GM18526 (cell line): Measurements from ENCODE around the gene TM7SF3.

Experiments used
- POLR2A ChIP-seq: IDR thresholded peaks from 3 replicates; pipeline ENCODE4 v1.6.1; 2011; ENCODE audit not compliant: insufficient read length; ENCODE audit errors: extremely low read depth

The TM7SF3 gene

DNA sequence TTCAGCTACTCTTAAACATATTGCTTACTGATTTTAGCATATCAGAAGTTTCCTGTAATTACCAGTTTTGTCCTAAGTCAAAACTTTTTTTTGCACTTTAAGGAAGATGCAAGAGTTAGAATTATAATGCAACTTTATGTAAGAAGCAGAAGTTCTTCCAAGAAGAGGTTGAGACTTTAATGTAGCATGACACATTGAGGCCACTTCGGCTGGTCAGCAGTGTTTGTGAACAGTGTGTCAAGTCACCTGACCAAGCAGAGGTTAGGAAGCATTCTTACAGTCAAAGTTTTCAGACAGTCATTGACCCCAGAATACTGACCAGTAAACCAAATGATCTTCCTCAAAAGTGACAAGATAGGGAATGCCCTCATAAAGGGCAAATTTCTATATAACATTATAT, 60.7 kb downstream of the TM7SF3 start:
- TF ChIP-seq POLR2A, result no peak

DNA sequence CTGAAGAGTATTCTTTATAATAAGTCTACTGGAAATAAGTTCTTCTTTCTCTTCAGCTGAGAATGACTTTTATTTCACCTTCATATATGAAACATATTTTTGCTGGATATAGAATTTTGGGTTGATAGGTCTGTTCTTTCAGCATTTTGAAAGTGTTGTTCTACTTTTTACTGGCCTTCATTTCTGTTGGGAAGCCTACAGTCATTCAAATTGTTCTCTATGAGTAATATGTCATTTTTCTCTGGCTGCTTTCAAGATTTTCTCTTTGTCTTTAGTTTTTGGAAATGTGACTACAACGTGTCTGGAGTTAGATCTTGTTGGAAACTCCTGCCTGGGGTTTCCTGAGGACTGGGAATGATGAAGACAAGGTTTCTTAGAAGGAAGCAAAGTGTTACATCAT, 65.9 kb downstream of the TM7SF3 start:
- TF ChIP-seq POLR2A, result no peak

GRCh38 chr12:26941215-26941594, 73.0 kb downstream of the TM7SF3 start:
- TF ChIP-seq POLR2A, result no peak

DNA sequence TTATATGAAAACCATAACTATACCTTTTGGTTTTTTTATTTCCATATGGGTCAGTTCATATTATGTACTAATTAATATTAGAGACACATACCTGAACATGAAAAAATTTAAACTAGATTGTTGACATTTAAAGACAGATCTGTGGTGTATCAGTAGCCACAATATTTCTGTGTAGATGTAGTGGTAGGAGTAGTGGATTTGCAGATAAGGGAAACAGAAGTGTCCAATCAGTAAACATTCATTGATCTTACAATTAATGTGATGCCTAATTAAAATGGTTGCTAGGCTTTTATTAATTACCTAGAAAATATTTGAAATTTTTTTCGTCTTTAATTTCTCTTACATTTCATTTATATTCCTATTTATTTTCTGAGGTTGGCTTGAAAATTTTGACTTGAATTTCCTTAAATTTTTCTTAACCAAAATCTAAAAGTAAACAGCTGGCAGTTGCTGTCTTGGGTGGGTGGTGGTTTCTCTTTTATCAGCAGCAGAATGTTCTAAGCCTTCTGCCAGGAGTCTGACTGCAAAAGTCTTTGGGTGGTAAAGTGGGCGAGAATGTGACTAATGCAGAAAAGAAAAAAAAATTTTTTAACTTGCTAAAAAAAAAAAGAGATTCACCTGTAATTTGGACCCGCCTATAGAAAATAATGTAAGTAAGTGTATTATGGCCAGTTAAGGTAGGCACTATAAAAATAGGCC, 73.5 kb downstream of the TM7SF3 start:
- TF ChIP-seq POLR2A, result no peak

GRCh38 chr12:26939953-26940352, 74.2 kb downstream of the TM7SF3 start:
- no peak for TF ChIP-seq POLR2A

DNA sequence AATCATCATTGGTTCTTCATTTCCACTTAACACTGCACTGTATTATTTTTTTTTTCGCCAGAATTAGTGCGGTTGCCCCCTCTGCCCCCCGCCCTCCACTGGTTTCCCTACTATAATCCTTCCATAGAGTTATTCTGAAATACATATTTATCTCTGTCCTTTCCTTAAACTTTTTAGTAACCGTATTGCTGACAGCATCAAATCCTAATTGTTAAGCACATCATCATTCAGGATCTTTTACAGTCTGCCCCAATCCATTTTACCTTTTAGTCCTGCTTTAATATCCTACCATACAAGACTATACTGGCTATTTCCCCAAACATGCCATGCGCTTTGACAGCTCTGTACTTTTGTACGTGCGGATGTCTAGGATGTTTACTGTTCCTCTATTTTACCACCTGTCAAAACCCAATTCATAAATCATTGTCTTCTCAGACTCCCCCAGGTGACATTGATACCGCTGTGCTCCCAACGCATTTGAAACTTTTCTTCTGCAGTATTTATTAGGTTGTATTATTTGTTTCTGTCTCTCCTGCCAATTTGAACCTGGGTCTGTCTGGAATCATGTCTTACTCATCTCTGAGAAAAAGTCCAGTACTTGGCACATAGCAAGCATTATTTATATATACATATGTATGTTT, 74.9 kb downstream of the TM7SF3 start:
- TF ChIP-seq POLR2A, result no peak

- TF ChIP-seq POLR2A, result no peak
Measured at GRCh38 chr12:26938701-26939062, 75.5 kb downstream of the TM7SF3 start.

- peak; percentile 96 for TF ChIP-seq POLR2A
Measured at GRCh38 chr12:26937863-26938700, 76.1 kb downstream of the TM7SF3 start, which contains the start of the genes FGFR1OP2 and INTS13. TSS of gene FGFR1OP2 (plus strand) at chr12:26938470. CDS start at chr12:26954159, 15,689 bp downstream. TSS of gene INTS13 (minus strand) at chr12:26937981. CDS start at chr12:26936803, 1,178 bp downstream.

- no peak for TF ChIP-seq POLR2A
Measured at GRCh38 chr12:26937443-26937862, 76.7 kb downstream of the TM7SF3 start.

DNA sequence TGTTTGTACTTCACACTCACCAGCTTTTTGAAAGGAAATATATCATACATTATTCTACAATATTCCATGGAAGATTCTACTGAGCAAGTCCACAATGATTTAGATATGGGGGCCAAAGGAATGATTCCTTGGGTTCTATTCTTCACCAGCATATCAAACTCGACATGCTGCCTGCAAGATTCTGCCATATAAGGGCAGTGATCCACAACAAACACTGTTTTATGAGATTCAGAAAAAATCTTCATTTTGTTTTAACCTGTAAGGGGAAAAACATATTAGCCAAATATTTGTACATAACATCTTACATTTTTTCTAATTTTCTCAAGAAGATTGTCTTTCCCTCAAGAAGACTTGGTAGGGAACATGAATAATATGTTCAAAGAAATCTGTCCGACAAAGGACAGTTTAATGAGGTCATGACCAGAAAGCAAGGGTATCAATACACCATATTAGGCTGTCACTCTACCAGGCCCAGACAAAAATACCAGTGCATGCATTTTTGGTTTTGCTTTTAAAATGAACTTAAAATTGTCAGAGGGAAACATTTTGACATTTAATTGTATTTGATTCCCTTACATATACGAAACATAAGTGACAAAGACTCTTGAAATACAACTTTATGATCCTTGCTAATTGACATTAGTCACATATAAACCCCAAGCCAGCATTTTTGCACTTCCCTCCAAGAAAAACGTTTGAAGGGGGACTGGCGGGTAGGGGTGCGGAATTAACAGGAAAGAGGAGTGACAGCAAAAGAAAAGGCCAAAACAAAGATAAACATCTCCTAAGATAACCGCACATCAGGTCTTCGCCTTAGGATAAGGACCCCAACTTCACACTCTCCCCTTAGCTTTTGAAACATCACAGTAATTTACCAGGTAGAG, 77.4 kb downstream of the TM7SF3 start:
- TF ChIP-seq POLR2A, result no peak

GRCh38 chr12:26935636-26936378, 78.4 kb downstream of the TM7SF3 start:
- no peak for TF ChIP-seq POLR2A

GRCh38 chr12:26929590-26929989, 84.6 kb downstream of the TM7SF3 start:
- TF ChIP-seq POLR2A, result no peak

- no peak for TF ChIP-seq POLR2A
Measured at GRCh38 chr12:26928661-26929060, 85.5 kb downstream of the TM7SF3 start.
